AG04450 (cell line): ENCODE measurements around the gene RNF181. TPM values are rescaled to one million over a fixed set of nuclear protein-coding genes. Genes with fewer than 3 reads are reported as not detected.

Experiments
- polyA plus RNA-seq: library from polyadenylated mRNA; depleted of rRNA; stranded (reverse); fragments of >200 nt; gene quantifications from 2 replicates; pipeline ENCODE4 v1.2.3, GENCODE V29; 2011; rRNA removed
- small RNA-seq: library from RNA; depleted of rRNA; stranded (forward); fragments of <200 nt; gene quantifications from one replicate; pipeline ENCODE3, GENCODE V24; 2012; ENCODE audit warnings: low read depth; ENCODE audit not compliant: insufficient read length

Gene RNF181
- polyA plus RNA-seq, 1 experiment, result 260 TPM

Small RNA genes lying within 50 kb of the gene (small RNA-seq; reads per million reads assigned to genes)
- not detected for gene RN7SL126P

Other genes starting within 250 kb of the RNF181 start
- 35.5 and 38.0 TPM in 2 replicates for gene RETSAT, start 241.2 kb upstream of the RNF181 start, polyA plus RNA-seq
- 17.2 and 17.8 TPM in 2 replicates for gene ELMOD3, start 241.0 kb upstream of the RNF181 start, polyA plus RNA-seq
- gene CAPG, start 185.4 kb upstream of the RNF181 start, polyA plus RNA-seq, result 70.5 and 97.8 TPM in 2 replicates
- 0.10 and 0.15 TPM in 2 replicates for gene SH2D6, start 177.0 kb upstream of the RNF181 start, polyA plus RNA-seq
- gene MAT2A, start 56.6 kb upstream of the RNF181 start, polyA plus RNA-seq, result 362 and 409 TPM in 2 replicates
- gene GGCX, start 34.3 kb upstream of the RNF181 start, polyA plus RNA-seq, result 44.0 and 53.8 TPM in 2 replicates
- 2.6 and 3.6 TPM in 2 replicates for gene VAMP8, start 18.2 kb upstream of the RNF181 start, polyA plus RNA-seq
- gene VAMP5, start 11.3 kb upstream of the RNF181 start, polyA plus RNA-seq, result 100 and 123 TPM in 2 replicates
- gene TMEM150A, start 7.0 kb downstream of the RNF181 start, polyA plus RNA-seq, result 11.4 and 14.5 TPM in 2 replicates
- 17.8 and 19.1 TPM in 2 replicates for gene C2orf68, start 16.3 kb downstream of the RNF181 start, polyA plus RNA-seq
- 52.6 and 53.8 TPM in 2 replicates for gene USP39, start 20.4 kb downstream of the RNF181 start, polyA plus RNA-seq
- gene SFTPB, start 72.5 kb downstream of the RNF181 start, polyA plus RNA-seq, result not detected in 2 replicates
- gene GNLY, start 98.6 kb downstream of the RNF181 start, polyA plus RNA-seq, result not detected in 2 replicates
- 2.8 and 3.9 TPM in 2 replicates for gene ATOH8, start 158.2 kb downstream of the RNF181 start, polyA plus RNA-seq